Glomerular endothelial cell (primary cell): ENCODE measurements around the gene RBM17. TPM values are rescaled to one million over a fixed set of nuclear protein-coding genes. Genes with fewer than 3 reads are reported as not detected.
"Not testable (repeated sequence)": the region's sequence is repeated elsewhere in the genome, so short reads cannot be mapped to it uniquely, and the experiment has no call there.

Source experiments
- DNase-seq: peaks from one replicate; pipeline ENCODE4 v3.0.0-alpha.2; 2011; ENCODE audit warnings: low read depth, low spot score; ENCODE audit errors: extremely low read depth
- total RNA-seq: library from RNA; depleted of rRNA; stranded (reverse); fragments of >200 nt; gene quantifications from 2 replicates; pipeline ENCODE4 v1.2.3, GENCODE V29; 2015

Gene RBM17
- total RNA-seq, 1 donor from 2014 or later: 55.6 TPM

- DNase-seq: no peak
These were observed 11.7 kb upstream of the RBM17 start for GRCh38 chr10:6077071-6077675.

GRCh38 chr10:6079044-6079443 is 9.8 kb upstream of the RBM17 start:
- DNase-seq: no peak

DNA sequence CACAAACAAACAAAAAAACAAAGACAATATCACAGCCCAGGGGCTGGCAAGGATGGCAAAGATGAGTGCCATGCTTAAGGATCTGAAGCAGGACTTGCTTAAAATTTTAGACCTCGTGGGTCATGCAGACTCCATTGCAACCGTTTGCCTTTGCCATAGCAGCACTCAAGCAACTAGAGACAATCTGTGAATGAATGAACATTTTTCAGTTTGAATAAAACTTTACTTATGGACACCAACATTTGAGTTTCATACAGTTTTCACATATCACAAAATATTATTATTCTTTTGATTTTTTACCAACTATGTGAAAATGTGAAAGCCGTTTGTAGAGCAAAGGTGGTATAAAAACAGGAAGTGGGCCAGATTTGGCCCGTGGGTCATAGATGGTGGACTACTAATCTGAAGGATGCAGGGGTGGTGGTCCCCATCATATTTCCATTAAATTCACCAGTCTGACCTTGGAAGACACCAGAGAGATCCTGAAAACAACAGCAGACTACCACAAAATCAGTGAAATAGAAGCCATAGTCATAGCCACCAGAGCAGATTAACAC is 8.3 kb upstream of the RBM17 start:
- DNase-seq: no peak

- DNase-seq: no peak
These were observed 6.1 kb upstream of the RBM17 start for GRCh38 chr10:6082496-6083395.

DNA sequence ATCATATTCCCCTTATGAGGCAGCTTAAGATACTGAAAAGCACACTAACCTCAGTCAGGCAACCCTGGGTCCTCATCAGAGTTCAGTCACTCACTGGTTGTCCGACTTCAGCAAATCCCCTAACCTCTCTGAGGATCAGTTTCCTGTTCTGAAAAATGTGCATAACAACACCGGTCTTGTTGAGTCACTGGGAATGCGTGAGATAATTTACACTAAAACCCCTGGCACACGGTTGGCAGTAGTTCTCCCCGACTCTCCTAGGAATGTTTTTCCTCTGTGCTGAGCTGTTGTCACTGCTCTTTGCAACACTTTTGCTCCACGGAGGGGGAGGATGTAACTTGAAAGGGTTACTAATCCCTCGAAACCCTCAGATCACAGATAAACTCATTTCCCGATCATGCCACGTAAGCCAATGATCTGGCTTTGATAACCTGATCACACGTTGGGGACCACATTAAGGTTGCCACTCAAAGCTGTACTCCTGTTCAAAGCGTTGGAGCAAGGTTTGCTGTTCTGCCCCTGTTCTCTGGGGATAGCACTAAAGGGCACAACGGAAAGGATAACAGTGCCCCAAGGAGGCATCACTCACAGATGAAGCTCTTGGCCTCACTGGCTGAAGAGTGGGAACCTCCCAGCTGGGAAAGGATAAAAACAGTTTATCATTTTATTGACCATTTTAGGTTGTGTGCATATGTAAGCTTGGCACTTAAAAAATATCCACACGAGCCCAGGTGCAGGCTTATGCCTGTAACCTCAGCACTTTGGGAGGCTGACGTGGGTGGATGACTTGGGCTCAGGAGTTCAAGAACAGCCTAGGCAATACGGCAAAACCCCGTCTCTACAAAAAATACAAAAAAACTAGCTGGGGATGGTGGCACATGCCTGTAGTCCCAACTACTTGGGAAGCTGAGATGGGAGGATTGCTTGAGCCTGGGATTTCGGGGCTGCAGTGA is 5.0 kb upstream of the RBM17 start:
- DNase-seq: no peak

GRCh38 chr10:6086375-6087233 is 2.2 kb upstream of the RBM17 start:
- peak; percentile 77 for DNase-seq

DNA sequence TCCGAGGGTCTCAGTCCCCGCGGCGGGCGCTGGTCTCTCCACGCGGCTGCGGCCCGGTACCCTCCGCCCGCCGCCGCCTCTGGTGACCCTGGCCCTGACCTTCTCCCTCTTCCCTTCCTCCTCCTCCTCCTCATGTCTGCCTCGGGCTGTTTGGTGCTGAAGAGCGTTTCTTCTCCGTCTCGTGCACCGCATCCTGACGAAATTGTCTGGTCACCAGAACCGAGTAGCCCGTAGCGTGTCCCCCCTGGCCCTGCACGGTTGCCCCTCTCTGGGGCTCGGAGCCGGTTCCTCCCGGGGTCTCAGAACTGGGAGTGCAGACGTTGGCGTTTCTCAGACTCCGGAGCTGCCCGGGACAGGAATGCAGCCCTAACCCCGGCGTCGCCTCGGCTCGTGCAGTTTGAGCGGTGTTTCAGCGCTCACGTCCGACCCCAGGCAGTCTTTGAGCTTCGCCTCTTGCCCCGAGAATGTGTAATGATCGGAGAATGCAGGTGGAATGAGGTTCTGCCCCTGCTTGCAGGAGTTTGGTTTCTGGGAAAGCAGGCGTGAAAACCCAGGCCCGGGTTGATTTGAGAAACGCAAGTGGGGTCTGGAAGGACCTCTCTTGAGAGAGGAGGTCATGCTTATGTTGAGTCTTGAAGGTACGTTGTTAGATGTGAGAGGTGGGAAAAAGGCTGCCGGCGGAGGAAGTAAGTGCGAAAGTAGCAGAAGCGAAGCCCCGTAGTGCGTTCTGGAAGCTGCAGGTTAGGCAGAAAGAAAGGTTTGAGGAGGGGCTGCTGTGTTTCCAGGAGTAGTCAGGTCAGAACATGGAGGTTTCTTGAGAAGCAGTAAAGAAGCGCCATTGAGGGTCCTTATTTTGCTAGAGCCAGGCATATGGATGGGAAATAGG is 743 bp downstream of the RBM17 start:
- DNase-seq: no peak

- peak; percentile 78 for DNase-seq
These were observed 2.8 kb downstream of the RBM17 start for GRCh38 chr10:6091630-6092029.

- no peak for DNase-seq
These were observed 3.9 kb downstream of the RBM17 start for GRCh38 chr10:6092731-6093130.

GRCh38 chr10:6095810-6096570 is 7.2 kb downstream of the RBM17 start:
- no peak for DNase-seq

GRCh38 chr10:6097063-6097462 is 8.2 kb downstream of the RBM17 start:
- no peak for DNase-seq

GRCh38 chr10:6098156-6098555 is 9.3 kb downstream of the RBM17 start:
- no peak for DNase-seq

DNA sequence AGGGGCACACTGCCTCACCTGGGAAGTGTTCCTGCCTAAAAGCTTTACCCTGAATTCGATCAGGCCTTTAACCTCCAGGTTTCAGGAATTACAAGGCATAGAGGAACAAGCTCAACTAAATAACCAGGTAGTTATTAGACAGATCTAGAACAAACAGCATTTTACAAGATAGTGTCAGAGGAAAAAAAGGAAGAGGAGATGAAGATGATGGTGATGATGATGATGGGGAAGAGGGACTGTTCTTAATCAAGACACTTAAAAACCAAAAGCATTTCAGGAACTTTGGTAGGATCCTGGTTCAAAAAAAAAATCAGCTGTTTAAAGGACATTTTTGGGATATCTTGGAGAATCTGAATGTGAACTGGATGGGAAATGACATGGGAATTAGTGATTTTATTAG is 11.5 kb downstream of the RBM17 start:
- no peak for DNase-seq

DNA sequence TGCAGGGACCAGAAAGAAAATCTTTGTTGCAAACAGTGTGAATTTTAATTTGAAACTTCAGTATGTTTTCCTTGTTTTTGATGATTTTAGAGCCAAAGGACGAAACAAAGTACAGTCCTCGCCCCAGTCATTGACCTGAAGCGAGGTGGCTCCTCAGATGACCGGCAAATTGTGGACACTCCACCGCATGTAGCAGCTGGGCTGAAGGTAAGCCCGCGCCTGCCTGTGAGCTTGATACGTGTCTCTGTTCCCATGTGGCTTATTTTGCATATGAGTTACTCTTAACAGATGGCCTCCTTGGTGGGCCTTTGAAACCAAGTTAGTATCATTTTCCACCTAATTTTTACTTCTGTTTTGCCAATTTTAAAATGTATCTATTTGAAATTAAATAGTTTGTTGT is 12.3 kb downstream of the RBM17 start:
- DNase-seq: no peak

DNA sequence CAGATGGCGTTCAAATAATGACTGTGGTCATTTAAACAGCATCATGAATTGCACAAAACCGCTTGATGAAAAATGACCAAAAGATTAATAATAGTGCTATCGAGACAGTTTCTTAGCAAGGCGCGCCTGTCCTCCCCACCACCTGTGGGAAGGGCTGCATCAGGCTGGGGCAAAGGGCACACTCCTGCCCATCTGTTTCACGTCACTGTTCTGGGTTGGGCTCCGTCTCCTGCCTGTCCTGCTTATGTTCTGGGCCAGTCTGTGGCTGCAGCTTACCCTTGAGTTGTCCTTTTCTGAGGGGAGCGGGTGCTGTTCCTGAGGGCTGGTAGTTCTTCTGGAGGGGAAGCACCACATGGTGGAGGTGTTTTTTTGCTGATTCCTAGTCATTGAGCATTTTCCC is 13.3 kb downstream of the RBM17 start:
- DNase-seq: no peak

GRCh38 chr10:6103591-6103990 is 14.8 kb downstream of the RBM17 start:
- DNase-seq: no peak

- DNase-seq: not testable (repeated sequence)
These were observed 18.8 kb downstream of the RBM17 start for GRCh38 chr10:6107616-6108015.

- no peak for DNase-seq
These were observed 19.2 kb downstream of the RBM17 start for GRCh38 chr10:6108072-6108471.
